A549 (cell line): ENCODE data around the gene MRTFB. TPM values are rescaled to one million over a fixed set of nuclear protein-coding genes. Genes with fewer than 3 reads are reported as not detected.

ENCODE experiments used
- ATAC-seq, 2 experiments: fragments of 200-7000 bp in 1 of 2; fragments of >200 bp in 1 of 2; cut with Nextera tagmentation in 1 of 2; cut with Tn5 transposase in 1 of 2; 3 replicates each; pipeline versions ENCODE4 v1.8.0 to v1.9.1; 2018 to 2020; ENCODE audit warnings: mild to moderate bottlenecking in 1 of 2, moderate library complexity in 1 of 2
- CTCF ChIA-PET: fragments of 300-600 bp; sonication (Branson Sonifier 250); formaldehyde crosslinking; extraction: SDS; loops from one replicate; lab custom pipeline; 2021; ENCODE audit warnings: antibody characterized with exemption, inconsistent platforms; lab: Yijun Ruan, JAX
- POLR2A ChIA-PET: fragments of 350-600 bp; formaldehyde crosslinking; extraction: SDS; loops from one replicate; lab custom pipeline; 2021; ENCODE audit warnings: antibody characterized with exemption, inconsistent platforms; lab: Yijun Ruan, JAX
- DNase-seq, 2 experiments: peaks; one replicate each; pipeline versions ENCODE4 v3.0.0 to v3.0.0-alpha.2; 2011 to 2016; ENCODE audit warnings: low read depth in 1 of 2, low spot score in 1 of 2
- FAIRE-seq: peaks from 2 replicates; lab custom pipeline; 2011; peaks lifted over from hg19 to GRCh38; lab: Jason Lieb, UNC
- H3K27ac ChIP-seq, 2 experiments: fragments of >200 bp; sonication (Bioruptor Twin); formaldehyde crosslinking; 3 replicates each; pipeline ENCODE4 v1.5.1; 2016 to 2017
- H3K4me1 ChIP-seq: fragments of >200 bp; sonication (Bioruptor Twin); formaldehyde crosslinking; 3 replicates; pipeline ENCODE4 v1.6.1; 2016
- H3K4me2 ChIP-seq: fragments of >200 bp; sonication (Bioruptor Twin); formaldehyde crosslinking; 3 replicates; pipeline ENCODE4 v1.6.1; 2016
- H3K4me3 ChIP-seq: fragments of >200 bp; sonication (Bioruptor Twin); formaldehyde crosslinking; 3 replicates; pipeline ENCODE4 v1.5.1; 2016
- H3K9me3 ChIP-seq: fragments of >200 bp; sonication (Bioruptor Twin); formaldehyde crosslinking; 3 replicates; pipeline ENCODE4 v1.6.1; 2016
- EHF ChIP-seq: fragments of 250-450 bp; sonication (Bioruptor Pico); IDR thresholded peaks from 2 replicates; pipeline ENCODE4 v1.5.0; 2020; ENCODE audit warnings: mild to moderate bottlenecking
- EP300 ChIP-seq, 2 experiments: fragments of >200 bp; sonication (Bioruptor Twin); formaldehyde crosslinking; IDR thresholded peaks; 2 replicates in 1 of 2; 3 replicates in 1 of 2; pipeline ENCODE4 v1.6.1; 2016 to 2017
- FOSL2 ChIP-seq, 2 experiments: fragments of 450-650 bp in 1 of 2; fragments of >200 bp in 1 of 2; sonication (Bioruptor Twin) in 1 of 2; formaldehyde crosslinking; IDR thresholded peaks; 2 replicates each; pipeline versions ENCODE4 v1.5.0 to v1.6.1; 2016 to 2020; ENCODE audit warnings: mild to moderate bottlenecking in 1 of 2, moderate library complexity in 1 of 2
- HEYL ChIP-seq: fragments of 250-450 bp; sonication (Bioruptor Pico); IDR thresholded peaks from 2 replicates; pipeline ENCODE4 v1.8.0; 2021; ENCODE audit warnings: mild to moderate bottlenecking, moderate library complexity
- HOXA7 ChIP-seq: fragments of 250-450 bp; sonication (Bioruptor Pico); IDR thresholded peaks from 2 replicates; pipeline ENCODE4 v1.5.0; 2020; ENCODE audit warnings: mild to moderate bottlenecking, moderate library complexity
- HOXB5 ChIP-seq: fragments of 250-450 bp; sonication (Bioruptor Pico); IDR thresholded peaks from 2 replicates; pipeline ENCODE4 v1.5.0; 2020; ENCODE audit warnings: mild to moderate bottlenecking, moderate library complexity
- JUNB ChIP-seq: fragments of >200 bp; sonication (Bioruptor Twin); formaldehyde crosslinking; IDR thresholded peaks from 2 replicates; pipeline ENCODE4 v1.6.1; 2016
- MAZ ChIP-seq: fragments of 150-350 bp; IDR thresholded peaks from 2 replicates; pipeline ENCODE4 v1.6.1; 2014; ENCODE audit warnings: antibody characterized with exemption, low read depth, low read length, borderline replicate concordance
- NFE2L2 ChIP-seq: fragments of 150-350 bp; conservative IDR thresholded peaks from 2 replicates; pipeline ENCODE4 v1.6.1; 2014; ENCODE audit warnings: low read length
- NPAS2 ChIP-seq: fragments of 250-450 bp; sonication (Bioruptor Pico); IDR thresholded peaks from 2 replicates; pipeline ENCODE4 v1.8.0; 2022; ENCODE audit warnings: mild to moderate bottlenecking, moderate library complexity, borderline replicate concordance
- SMC3 ChIP-seq: fragments of >200 bp; sonication (Bioruptor Twin); formaldehyde crosslinking; IDR thresholded peaks from 3 replicates; pipeline ENCODE4 v1.6.1; 2018; ENCODE audit warnings: inconsistent platforms
- SREBF2 ChIP-seq: fragments of 450-650 bp; IDR thresholded peaks from 2 replicates; pipeline ENCODE4 v1.6.1; 2014; ENCODE audit warnings: mild to moderate bottlenecking, moderate library complexity
- TFCP2L1 ChIP-seq: fragments of 250-450 bp; sonication (Bioruptor Pico); IDR thresholded peaks from 2 replicates; pipeline ENCODE4 v1.5.0; 2021; ENCODE audit warnings: mild to moderate bottlenecking
- TP53 ChIP-seq: fragments of 250-450 bp; sonication (Bioruptor Pico); IDR thresholded peaks from 2 replicates; pipeline ENCODE4 v1.5.0; 2021; ENCODE audit warnings: mild to moderate bottlenecking, moderate library complexity
- ZNF302 ChIP-seq: fragments of 250-450 bp; sonication (Bioruptor Pico); IDR thresholded peaks from 2 replicates; pipeline ENCODE4 v1.9.0; 2021; ENCODE audit warnings: inconsistent platforms, mild to moderate bottlenecking, moderate library complexity
- WGBS: methylation state at CpG from one replicate; pipeline ENCODE4 v1.1.6; 2017; ENCODE audit errors: missing lambda C conversion rate; 5-methylcytosine and 5-hydroxymethylcytosine counted together
- polyA plus RNA-seq, 4 experiments: library from polyadenylated mRNA; depleted of rRNA in 3 of 4; stranded (reverse); fragments of >200 nt; fragmentation: RNase III in 1 of 4; extraction: RNeasy Plus Mini Kit Qiagen cat#74134 plus additional on column Dnase treatment in 1 of 4; gene quantifications; 2 replicates in 3 of 4; 3 replicates in 1 of 4; pipeline ENCODE4 v1.2.3, GENCODE V29; 2011 to 2017
- TF ChIP-seq, protein P1 (sequence below): IDR thresholded peaks from 2 replicates; pipeline ENCODE4 v1.6.1; 2012; ENCODE audit warnings: low read depth, borderline replicate concordance
- TF ChIP-seq, protein P2 (sequence below): fragments of >200 bp; sonication (Bioruptor Twin); formaldehyde crosslinking; IDR thresholded peaks from 3 replicates; pipeline ENCODE4 v1.6.1; 2016
- TF ChIP-seq, protein P3 (sequence below): fragments of 200-600 bp; sonication (generic); IDR thresholded peaks from 2 replicates; pipeline ENCODE4 v1.6.1; 2016; ENCODE audit warnings: antibody characterized with exemption, mild to moderate bottlenecking, moderate library complexity
- TF ChIP-seq, protein P4 (sequence below): fragments of 450-650 bp; IDR thresholded peaks from 2 replicates; pipeline ENCODE4 v1.6.1; 2014; ENCODE audit warnings: antibody characterized with exemption
- TF ChIP-seq, protein P5 (sequence below): IDR thresholded peaks from 2 replicates; pipeline ENCODE4 v1.6.1; 2012

MRTFB gene
- polyA plus RNA-seq, 2 of the 4 experiments (the other 2 are of a cell fraction) = 13.7 to 24.2 TPM

DNA sequence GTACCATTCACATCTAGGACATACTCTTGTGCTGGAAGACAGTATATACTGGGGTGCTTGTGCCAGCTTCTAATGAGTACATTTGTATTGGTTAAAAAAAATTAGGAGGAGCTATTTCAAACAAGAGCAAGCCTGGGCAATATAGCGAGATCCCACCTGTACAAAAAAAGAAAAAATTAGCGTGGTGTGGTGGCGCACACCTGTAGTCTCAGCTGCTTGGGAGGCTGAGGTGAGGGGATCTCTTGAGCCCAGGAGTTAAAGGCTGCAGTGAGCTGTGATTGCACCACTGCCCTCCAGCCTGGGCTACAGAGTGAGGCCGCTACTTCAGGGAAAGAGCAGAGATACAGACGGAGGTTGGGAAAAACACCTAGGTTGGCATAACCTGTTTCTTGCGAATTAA lies 1.2 kb downstream of the MRTFB start:
- FAIRE-seq = no peak
- peak overlapping the region; percentile 89 to 100; a peak in 4 of 6 replicates for H3K27ac ChIP-seq
- ChIA-PET CTCF (interaction anchor here (1.2 kb wide), 1 partner anchor 528 kb away, joined by 3 read pairs; no protein-coding TSS in a partner anchor), POLR2A (no interaction called here)
- no peaks in the 10 kb centered on the region for H3K9me3 ChIP-seq
- peak overlapping the region; percentile 88 for H3K4me3 ChIP-seq
- no peak for DNase-seq
- TF ChIP-seq MAZ (no peak), SMC3 (no peak), TP53 (CRISPR knock-in tag) (no peak), HOXB5 (CRISPR knock-in tag) (no peak), HOXA7 (CRISPR knock-in tag) (no peak), HEYL (no peak), EP300 (IDR thresholded peaks at IDR 0.05) (no peak), SREBF2 (no peak), JUNB (no peak), ZNF302 (CRISPR knock-in tag) (no peak), NFE2L2 (no peak), NPAS2 (no peak), TFCP2L1 (CRISPR knock-in tag) (no peak), FOSL2 (IDR thresholded peaks at IDR 0.05) (no peak), FOSL2 (CRISPR knock-in tag; IDR thresholded peaks at IDR 0.05) (no peak)
- TF ChIP-seq, protein P1, sequence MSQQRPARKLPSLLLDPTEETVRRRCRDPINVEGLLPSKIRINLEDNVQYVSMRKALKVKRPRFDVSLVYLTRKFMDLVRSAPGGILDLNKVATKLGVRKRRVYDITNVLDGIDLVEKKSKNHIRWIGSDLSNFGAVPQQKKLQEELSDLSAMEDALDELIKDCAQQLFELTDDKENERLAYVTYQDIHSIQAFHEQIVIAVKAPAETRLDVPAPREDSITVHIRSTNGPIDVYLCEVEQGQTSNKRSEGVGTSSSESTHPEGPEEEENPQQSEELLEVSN = no peak
- TF ChIP-seq, protein P2, sequence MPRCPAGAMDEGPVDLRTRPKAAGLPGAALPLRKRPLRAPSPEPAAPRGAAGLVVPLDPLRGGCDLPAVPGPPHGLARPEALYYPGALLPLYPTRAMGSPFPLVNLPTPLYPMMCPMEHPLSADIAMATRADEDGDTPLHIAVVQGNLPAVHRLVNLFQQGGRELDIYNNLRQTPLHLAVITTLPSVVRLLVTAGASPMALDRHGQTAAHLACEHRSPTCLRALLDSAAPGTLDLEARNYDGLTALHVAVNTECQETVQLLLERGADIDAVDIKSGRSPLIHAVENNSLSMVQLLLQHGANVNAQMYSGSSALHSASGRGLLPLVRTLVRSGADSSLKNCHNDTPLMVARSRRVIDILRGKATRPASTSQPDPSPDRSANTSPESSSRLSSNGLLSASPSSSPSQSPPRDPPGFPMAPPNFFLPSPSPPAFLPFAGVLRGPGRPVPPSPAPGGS = no peak
- TF ChIP-seq, protein P3, sequence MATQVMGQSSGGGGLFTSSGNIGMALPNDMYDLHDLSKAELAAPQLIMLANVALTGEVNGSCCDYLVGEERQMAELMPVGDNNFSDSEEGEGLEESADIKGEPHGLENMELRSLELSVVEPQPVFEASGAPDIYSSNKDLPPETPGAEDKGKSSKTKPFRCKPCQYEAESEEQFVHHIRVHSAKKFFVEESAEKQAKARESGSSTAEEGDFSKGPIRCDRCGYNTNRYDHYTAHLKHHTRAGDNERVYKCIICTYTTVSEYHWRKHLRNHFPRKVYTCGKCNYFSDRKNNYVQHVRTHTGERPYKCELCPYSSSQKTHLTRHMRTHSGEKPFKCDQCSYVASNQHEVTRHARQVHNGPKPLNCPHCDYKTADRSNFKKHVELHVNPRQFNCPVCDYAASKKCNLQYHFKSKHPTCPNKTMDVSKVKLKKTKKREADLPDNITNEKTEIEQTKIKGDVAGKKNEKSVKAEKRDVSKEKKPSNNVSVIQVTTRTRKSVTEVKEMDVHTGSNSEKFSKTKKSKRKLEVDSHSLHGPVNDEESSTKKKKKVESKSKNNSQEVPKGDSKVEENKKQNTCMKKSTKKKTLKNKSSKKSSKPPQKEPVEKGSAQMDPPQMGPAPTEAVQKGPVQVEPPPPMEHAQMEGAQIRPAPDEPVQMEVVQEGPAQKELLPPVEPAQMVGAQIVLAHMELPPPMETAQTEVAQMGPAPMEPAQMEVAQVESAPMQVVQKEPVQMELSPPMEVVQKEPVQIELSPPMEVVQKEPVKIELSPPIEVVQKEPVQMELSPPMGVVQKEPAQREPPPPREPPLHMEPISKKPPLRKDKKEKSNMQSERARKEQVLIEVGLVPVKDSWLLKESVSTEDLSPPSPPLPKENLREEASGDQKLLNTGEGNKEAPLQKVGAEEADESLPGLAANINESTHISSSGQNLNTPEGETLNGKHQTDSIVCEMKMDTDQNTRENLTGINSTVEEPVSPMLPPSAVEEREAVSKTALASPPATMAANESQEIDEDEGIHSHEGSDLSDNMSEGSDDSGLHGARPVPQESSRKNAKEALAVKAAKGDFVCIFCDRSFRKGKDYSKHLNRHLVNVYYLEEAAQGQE = no peak
- TF ChIP-seq, protein P4, sequence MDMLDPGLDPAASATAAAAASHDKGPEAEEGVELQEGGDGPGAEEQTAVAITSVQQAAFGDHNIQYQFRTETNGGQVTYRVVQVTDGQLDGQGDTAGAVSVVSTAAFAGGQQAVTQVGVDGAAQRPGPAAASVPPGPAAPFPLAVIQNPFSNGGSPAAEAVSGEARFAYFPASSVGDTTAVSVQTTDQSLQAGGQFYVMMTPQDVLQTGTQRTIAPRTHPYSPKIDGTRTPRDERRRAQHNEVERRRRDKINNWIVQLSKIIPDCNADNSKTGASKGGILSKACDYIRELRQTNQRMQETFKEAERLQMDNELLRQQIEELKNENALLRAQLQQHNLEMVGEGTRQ = no peak
- TF ChIP-seq, protein P5, sequence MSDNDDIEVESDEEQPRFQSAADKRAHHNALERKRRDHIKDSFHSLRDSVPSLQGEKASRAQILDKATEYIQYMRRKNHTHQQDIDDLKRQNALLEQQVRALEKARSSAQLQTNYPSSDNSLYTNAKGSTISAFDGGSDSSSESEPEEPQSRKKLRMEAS = no peak
- TF ChIP-seq, all 56 proteins: peak for 0
- peaks cover 34% of the 10 kb centered on the region; the same call in 2 of the 3 replicates for H3K4me1 ChIP-seq
- no peak for ATAC-seq
- H3K4me2 ChIP-seq = peak overlapping the region; percentile 88
- 95% methylated on average over 6 of the region's 6 CpGs for WGBS

DNA sequence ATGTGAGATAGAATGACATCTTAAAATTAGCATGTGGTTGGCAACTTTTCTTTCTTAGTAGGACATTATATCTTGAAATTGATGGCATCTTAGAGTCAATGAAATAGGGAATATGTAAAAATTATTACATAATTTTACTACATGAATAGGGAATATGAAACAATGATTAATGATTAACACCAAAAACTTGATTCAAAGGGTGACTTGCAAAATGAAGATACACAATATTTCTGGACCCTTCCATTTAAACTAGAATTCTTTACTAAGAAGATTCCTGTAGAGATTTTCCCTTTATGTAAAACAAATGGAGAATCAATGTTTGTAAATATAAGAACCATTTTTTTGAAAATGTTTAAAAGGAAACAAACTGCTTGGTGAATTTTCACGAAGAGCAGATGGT lies 3.4 kb downstream of the MRTFB start:
- peak overlapping the region; percentile 27 for H3K4me2 ChIP-seq
- peaks cover 34% of the 10 kb centered on the region; the same call in 2 of the 3 replicates for H3K4me1 ChIP-seq
- H3K9me3 ChIP-seq = no peaks in the 10 kb centered on the region
- ATAC-seq (no peak), DNase-seq (no peak), FAIRE-seq (no peak)
- CTCF ChIA-PET = no interaction called here
- no peak overlapping the region for H3K4me3 ChIP-seq
- POLR2A ChIA-PET = no interaction called here
- 0 out of 6 replicates have a peak overlapping the region, but pooled peaks of 1 of the 2 experiments have one; percentile 1 for H3K27ac ChIP-seq
- WGBS = 58% methylated on average over 1 of the region's 1 CpG
- TF ChIP-seq EHF (CRISPR knock-in tag) = no peak
- TF ChIP-seq NFE2L2 = 0 out of 2 replicates have a peak, but pooled peaks have one; percentile 51
